ENCODE results near the gene TSPAN19. TPM values are rescaled to one million over a fixed set of nuclear protein-coding genes. Genes with fewer than 3 reads are reported as not detected.

Gene TSPAN19
- total RNA-seq, 1 experiment from 2014 or later, result not detected

DNA sequence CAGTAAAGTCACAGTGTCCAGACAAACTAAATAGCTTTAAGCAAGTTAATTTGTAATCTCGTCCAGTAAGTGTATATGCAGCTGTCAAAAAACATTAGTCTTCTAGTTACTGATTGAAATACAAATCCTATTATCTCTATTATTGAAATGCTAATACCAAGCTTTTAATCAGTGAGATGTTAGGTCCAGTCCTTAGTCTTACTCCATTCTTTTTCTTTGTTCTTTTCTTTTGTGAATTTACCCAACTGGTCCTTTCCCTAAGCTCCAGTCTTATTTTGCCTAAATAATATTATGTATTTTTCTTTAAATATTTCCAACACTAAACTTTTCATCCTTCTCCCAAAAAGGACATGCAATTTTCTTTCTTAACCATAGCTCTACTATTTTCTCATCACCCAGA, 57.2 kb downstream of the TSPAN19 start:
- Histone ChIP-seq H3K27ac (ENCODE audit: insufficient read length, low read depth, low read length) (no peak overlapping the region), H3K27me3 (ENCODE audit: insufficient read depth, low read length) (no peaks in the 10 kb centered on the region), H4K5ac (ENCODE audit: insufficient read length, low read depth, low read length) (no peak overlapping the region), H2BK5ac (ENCODE audit: insufficient read length, low read length) (no peak overlapping the region), H2AFZ (ENCODE audit: low read length) (no peak overlapping the region), H3K23ac (ENCODE audit: insufficient read length, low read depth, low read length) (no peak overlapping the region), H3T11ph (ENCODE audit: low read length) (no peak overlapping the region), H4K20me1 (ENCODE audit: control insufficient read depth, insufficient read depth, insufficient read length) (no peaks in the 10 kb centered on the region), H2BK12ac (ENCODE audit: insufficient read length, low read depth, low read length) (no peak overlapping the region), H4K91ac (ENCODE audit: insufficient read length, low read depth, low read length) (no peak overlapping the region), H3K79me1 (ENCODE audit: insufficient read depth, low read depth, low read length, poor library complexity, severe bottlenecking) (no peaks in the 10 kb centered on the region), H2BK20ac (ENCODE audit: low read depth, low read length, poor library complexity, severe bottlenecking) (no peak overlapping the region), H4K8ac (replicated peaks; ENCODE audit: insufficient read length, low read depth, low read length) (no peak overlapping the region), H3K9me3 (ENCODE audit: control insufficient read depth, low read depth, low read length) (no peaks in the 10 kb centered on the region), H3K56ac (ENCODE audit: insufficient read length, low read depth, low read length) (no peak overlapping the region), H3K9ac (ENCODE audit: extremely low read depth, insufficient read length, low read length) (no peak overlapping the region), H2BK120ac (ENCODE audit: low read depth, low read length, poor library complexity, severe bottlenecking) (no peak overlapping the region), H3K79me2 (ENCODE audit: insufficient read depth, low read length) (no peaks in the 10 kb centered on the region), H3K14ac (ENCODE audit: insufficient read depth, low read length) (no peak overlapping the region), H3K18ac (ENCODE audit: insufficient read length, low read depth, low read length) (no peak overlapping the region), H3K4me2 (ENCODE audit: insufficient read depth, insufficient read length, low read length) (no peak overlapping the region), H3K23me2 (ENCODE audit: insufficient read length, low read depth, low read length, poor library complexity, severe bottlenecking) (no peaks in the 10 kb centered on the region), H2AK5ac (ENCODE audit: insufficient read length, low read length) (no peak overlapping the region), H3K4me1 (ENCODE audit: insufficient read depth, low read length) (no peaks in the 10 kb centered on the region; the same call in none of the 2 replicates), H2BK15ac (ENCODE audit: low read depth, low read length) (no peak overlapping the region), H3K4ac (ENCODE audit: low read depth, low read length) (no peak overlapping the region)
- no peaks in the 10 kb centered on the region for H3K36me3 Mint-ChIP-seq (ENCODE audit: insufficient read depth in 1 of 3, low read depth in 3 of 3)
- H3K9me3 Mint-ChIP-seq, result no peaks in the 10 kb centered on the region; a peak in 1 of 5 replicates
- DNase-seq, result no peak
- no peak overlapping the region for H3K4me3 Mint-ChIP-seq
- TF ChIP-seq, protein P1, sequence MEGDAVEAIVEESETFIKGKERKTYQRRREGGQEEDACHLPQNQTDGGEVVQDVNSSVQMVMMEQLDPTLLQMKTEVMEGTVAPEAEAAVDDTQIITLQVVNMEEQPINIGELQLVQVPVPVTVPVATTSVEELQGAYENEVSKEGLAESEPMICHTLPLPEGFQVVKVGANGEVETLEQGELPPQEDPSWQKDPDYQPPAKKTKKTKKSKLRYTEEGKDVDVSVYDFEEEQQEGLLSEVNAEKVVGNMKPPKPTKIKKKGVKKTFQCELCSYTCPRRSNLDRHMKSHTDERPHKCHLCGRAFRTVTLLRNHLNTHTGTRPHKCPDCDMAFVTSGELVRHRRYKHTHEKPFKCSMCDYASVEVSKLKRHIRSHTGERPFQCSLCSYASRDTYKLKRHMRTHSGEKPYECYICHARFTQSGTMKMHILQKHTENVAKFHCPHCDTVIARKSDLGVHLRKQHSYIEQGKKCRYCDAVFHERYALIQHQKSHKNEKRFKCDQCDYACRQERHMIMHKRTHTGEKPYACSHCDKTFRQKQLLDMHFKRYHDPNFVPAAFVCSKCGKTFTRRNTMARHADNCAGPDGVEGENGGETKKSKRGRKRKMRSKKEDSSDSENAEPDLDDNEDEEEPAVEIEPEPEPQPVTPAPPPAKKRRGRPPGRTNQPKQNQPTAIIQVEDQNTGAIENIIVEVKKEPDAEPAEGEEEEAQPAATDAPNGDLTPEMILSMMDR (conservative IDR thresholded peaks at IDR 0.05), result no peak
- H3K4me1 Mint-ChIP-seq, result peaks cover 19 to 24% of the 10 kb centered on the region in 2 experiments
- no CpG with 5 or more reads among the region's 1 CpG for WGBS (ENCODE audit: extremely low coverage, insufficient read length, low lambda C conversion rate)
- H3K27me3 Mint-ChIP-seq (ENCODE audit: low read depth), result no peaks in the 10 kb centered on the region
- H3K27ac Mint-ChIP-seq, result no peak overlapping the region
